Lung (tissue), 12 donors: ENCODE results near the gene CDH4. TPM values are rescaled to one million over a fixed set of nuclear protein-coding genes. Genes with fewer than 3 reads are reported as not detected.

ENCODE experiments used
- ATAC-seq: fragments of 200-7000 bp; cut with Tn5 transposase; one replicate; pipeline ENCODE4 v1.9.1; 2020; ENCODE audit warnings: moderate number of reproducible peaks; ENCODE audit not compliant: insufficient read depth, low FRiP score
- DNase-seq, 3 donors: peaks; one replicate each; pipeline ENCODE4 v3.0.0-alpha.2; 2013 to 2017
- H3K27ac ChIP-seq, 2 donors: one replicate each; pipeline ENCODE4 v1.5.1; 2013; ENCODE audit warnings: mild to moderate bottlenecking in 2 of 2, moderate library complexity in 2 of 2, control low read depth in 1 of 2, inconsistent platforms in 1 of 2, low read depth in 1 of 2, low read length in 1 of 2
- H3K27me3 ChIP-seq, 3 donors: one replicate each; pipeline ENCODE4 v1.5.1; 2013; ENCODE audit warnings: low read length in 2 of 3; ENCODE audit not compliant: control insufficient read depth in 3 of 3, insufficient read depth in 3 of 3
- H3K36me3 ChIP-seq, 4 donors: one replicate each; pipeline ENCODE4 v1.5.1; 2013; ENCODE audit warnings: low read length in 4 of 4, mild to moderate bottlenecking in 1 of 4, moderate library complexity in 1 of 4; ENCODE audit not compliant: control insufficient read depth in 4 of 4, insufficient read depth in 4 of 4
- H3K4me1 ChIP-seq, 5 donors: one replicate each; pipeline ENCODE4 v1.5.1; 2013; ENCODE audit warnings: low read length in 5 of 5, mild to moderate bottlenecking in 2 of 5, moderate library complexity in 1 of 5; ENCODE audit not compliant: control insufficient read depth in 5 of 5, insufficient read depth in 5 of 5
- H3K4me3 ChIP-seq: one replicate; pipeline ENCODE4 v1.5.1; 2013; ENCODE audit warnings: mild to moderate bottlenecking, control low read depth, moderate library complexity
- H3K9ac ChIP-seq, 2 donors: one replicate each; pipeline ENCODE4 v1.5.1; 2013; ENCODE audit warnings: low read length in 2 of 2, control low read depth in 1 of 2; ENCODE audit not compliant: insufficient read depth in 1 of 2
- H3K9me3 ChIP-seq, 4 donors: one replicate each; pipeline ENCODE4 v1.5.1; 2013; ENCODE audit warnings: low read length in 3 of 4, mild to moderate bottlenecking in 1 of 4, moderate library complexity in 1 of 4; ENCODE audit not compliant: control insufficient read depth in 4 of 4, insufficient read depth in 3 of 4
- WGBS, 2 donors: extraction: QIAGEN DNeasy Blood & Tissue Kit; methylation state at CpG; one replicate each; pipeline ENCODE4 v1.1.7; 2013; 5-methylcytosine and 5-hydroxymethylcytosine counted together
- polyA plus RNA-seq, 2 donors: library from polyadenylated mRNA; stranded (reverse); fragments of 200-250 nt; gene quantifications; one replicate each; pipeline ENCODE4 v1.2.1, GENCODE V29; 2013
- total RNA-seq, 2 donors: library from RNA; depleted of rRNA in 1 of 2; stranded (reverse); fragments of >200 nt in 1 of 2; gene quantifications; one replicate each; pipeline ENCODE4 v1.2.1, GENCODE V29; 2014 to 2021
- TF ChIP-seq, protein P1 (sequence below): IDR thresholded peaks from 2 replicates; pipeline ENCODE4 v1.5.1; 2012; ENCODE audit warnings: mild to moderate bottlenecking; ENCODE audit errors: control extremely low read depth, extremely low read depth
- donor health status: control.
- donor health status: control.
- donor health status: Bipolar disorder and iron deficiency.
- donor health status: healthy.
- donor health status: DM: yes; HTN: yes; CAD: no.

Gene CDH4
- total and polyA plus RNA-seq, 4 donors = 0.10 to 2.1 (median 0.34) TPM

- H3K4me3 ChIP-seq = no peak overlapping the region
- no peak for DNase-seq
- no peak overlapping the region for H3K27ac ChIP-seq
- H3K4me1 ChIP-seq = peaks cover 0 to 4% (median 0%) of the 10 kb centered on the region in 5 donors
- WGBS, 2 donors = 82 to 88% methylated on average over 9 of the region's 9 CpGs
- no peak overlapping the region for H3K9ac ChIP-seq
- no peaks in the 10 kb centered on the region for H3K36me3 ChIP-seq
- no peaks in the 10 kb centered on the region for H3K27me3 ChIP-seq
- no peak for ATAC-seq
- TF ChIP-seq, protein P1, sequence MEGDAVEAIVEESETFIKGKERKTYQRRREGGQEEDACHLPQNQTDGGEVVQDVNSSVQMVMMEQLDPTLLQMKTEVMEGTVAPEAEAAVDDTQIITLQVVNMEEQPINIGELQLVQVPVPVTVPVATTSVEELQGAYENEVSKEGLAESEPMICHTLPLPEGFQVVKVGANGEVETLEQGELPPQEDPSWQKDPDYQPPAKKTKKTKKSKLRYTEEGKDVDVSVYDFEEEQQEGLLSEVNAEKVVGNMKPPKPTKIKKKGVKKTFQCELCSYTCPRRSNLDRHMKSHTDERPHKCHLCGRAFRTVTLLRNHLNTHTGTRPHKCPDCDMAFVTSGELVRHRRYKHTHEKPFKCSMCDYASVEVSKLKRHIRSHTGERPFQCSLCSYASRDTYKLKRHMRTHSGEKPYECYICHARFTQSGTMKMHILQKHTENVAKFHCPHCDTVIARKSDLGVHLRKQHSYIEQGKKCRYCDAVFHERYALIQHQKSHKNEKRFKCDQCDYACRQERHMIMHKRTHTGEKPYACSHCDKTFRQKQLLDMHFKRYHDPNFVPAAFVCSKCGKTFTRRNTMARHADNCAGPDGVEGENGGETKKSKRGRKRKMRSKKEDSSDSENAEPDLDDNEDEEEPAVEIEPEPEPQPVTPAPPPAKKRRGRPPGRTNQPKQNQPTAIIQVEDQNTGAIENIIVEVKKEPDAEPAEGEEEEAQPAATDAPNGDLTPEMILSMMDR = no peak
- peaks cover 0 to 6% (median 0%) of the 10 kb centered on the region in 4 donors for H3K9me3 ChIP-seq
Observed at GRCh38 chr20:61333484-61334108, 81.5 kb downstream of the CDH4 start.

- H3K9me3 ChIP-seq = peaks cover 0 to 5% (median 0%) of the 10 kb centered on the region in 4 donors
- H3K27me3 ChIP-seq = no peaks in the 10 kb centered on the region
- TF ChIP-seq, protein P1 = no peak
- WGBS, 2 donors = 81 to 87% methylated on average over 5 of the region's 5 CpGs
- no peak overlapping the region for H3K27ac ChIP-seq
- ATAC-seq = no peak
- H3K36me3 ChIP-seq = no peaks in the 10 kb centered on the region
- H3K4me1 ChIP-seq = no peaks in the 10 kb centered on the region
- no peak for DNase-seq
- no peak overlapping the region for H3K9ac ChIP-seq
- H3K4me3 ChIP-seq = no peak overlapping the region
Observed at GRCh38 chr20:61340157-61340556, 88.1 kb downstream of the CDH4 start.

DNA sequence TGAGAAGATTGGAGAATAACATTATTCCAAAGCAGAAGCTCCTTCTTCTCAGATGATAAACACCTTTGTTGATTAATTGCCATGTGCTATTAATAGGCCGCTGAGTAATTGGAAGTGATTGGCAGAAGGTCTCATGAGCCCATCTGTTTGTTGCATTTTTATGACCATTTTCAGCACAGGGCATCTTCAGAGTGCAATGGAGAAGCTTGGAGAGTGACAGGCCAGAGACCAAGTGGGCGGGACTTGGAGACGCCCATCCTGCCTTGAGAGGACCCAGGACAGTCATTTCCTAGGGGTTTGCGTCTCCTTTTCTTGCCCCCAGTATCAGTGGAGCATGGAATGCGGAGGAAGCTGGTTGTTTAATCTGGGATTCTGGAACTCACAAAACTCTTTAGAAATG, 89.5 kb downstream of the CDH4 start:
- no peaks in the 10 kb centered on the region for H3K27me3 ChIP-seq
- peaks cover 0 to 1% (median 0%) of the 10 kb centered on the region in 5 donors for H3K4me1 ChIP-seq
- 76 to 94% methylated on average over 5 of the region's 5 CpGs for WGBS, 2 donors
- no peak for DNase-seq
- no peak overlapping the region for H3K27ac ChIP-seq
- H3K36me3 ChIP-seq = no peaks in the 10 kb centered on the region
- TF ChIP-seq, protein P1 = no peak
- no peak overlapping the region for H3K4me3 ChIP-seq
- H3K9me3 ChIP-seq = peaks cover 0 to 5% (median 0%) of the 10 kb centered on the region in 4 donors
- H3K9ac ChIP-seq = no peak overlapping the region
- no peak for ATAC-seq

- no peak overlapping the region for H3K27ac ChIP-seq
- ATAC-seq = no peak
- no peaks in the 10 kb centered on the region for H3K27me3 ChIP-seq
- TF ChIP-seq, protein P1 = no peak
- no peak for DNase-seq
- H3K9ac ChIP-seq = no peak overlapping the region
- no peaks in the 10 kb centered on the region for H3K36me3 ChIP-seq
- H3K4me3 ChIP-seq = no peak overlapping the region
- H3K4me1 ChIP-seq = peaks cover 0 to 1% (median 0%) of the 10 kb centered on the region in 5 donors
- H3K9me3 ChIP-seq = peaks cover 0 to 5% (median 0%) of the 10 kb centered on the region in 4 donors
- 73 to 82% methylated on average over 9 of the region's 9 CpGs for WGBS, 2 donors
Observed at GRCh38 chr20:61343934-61344333, 91.9 kb downstream of the CDH4 start.
